ENCODE data around the gene ZNF616.
"Not testable (repeated sequence)": the region's sequence is repeated elsewhere in the genome, so short reads cannot be mapped to it uniquely, and the experiment has no call there.

Gene ZNF616

DNA sequence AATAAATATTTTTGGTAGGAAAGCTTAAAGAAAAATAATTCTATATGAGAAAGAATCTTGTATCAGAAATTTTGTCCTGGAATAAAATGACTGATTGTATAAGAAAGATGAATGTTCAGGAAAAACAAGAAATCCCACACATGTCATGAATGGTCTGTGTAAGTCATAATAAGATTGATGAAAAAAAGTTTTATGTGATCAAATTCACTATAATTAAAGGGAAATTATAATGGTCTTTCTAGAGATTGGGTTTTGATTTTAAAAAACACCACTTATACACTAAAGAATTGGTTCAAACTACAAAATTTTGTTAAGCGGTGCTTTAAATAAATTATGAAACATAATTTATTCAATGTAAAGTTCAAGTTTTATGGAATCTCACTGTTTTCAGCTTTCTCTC lies 37.0 kb downstream of the ZNF616 start:
- DNase-seq: no peak

DNA sequence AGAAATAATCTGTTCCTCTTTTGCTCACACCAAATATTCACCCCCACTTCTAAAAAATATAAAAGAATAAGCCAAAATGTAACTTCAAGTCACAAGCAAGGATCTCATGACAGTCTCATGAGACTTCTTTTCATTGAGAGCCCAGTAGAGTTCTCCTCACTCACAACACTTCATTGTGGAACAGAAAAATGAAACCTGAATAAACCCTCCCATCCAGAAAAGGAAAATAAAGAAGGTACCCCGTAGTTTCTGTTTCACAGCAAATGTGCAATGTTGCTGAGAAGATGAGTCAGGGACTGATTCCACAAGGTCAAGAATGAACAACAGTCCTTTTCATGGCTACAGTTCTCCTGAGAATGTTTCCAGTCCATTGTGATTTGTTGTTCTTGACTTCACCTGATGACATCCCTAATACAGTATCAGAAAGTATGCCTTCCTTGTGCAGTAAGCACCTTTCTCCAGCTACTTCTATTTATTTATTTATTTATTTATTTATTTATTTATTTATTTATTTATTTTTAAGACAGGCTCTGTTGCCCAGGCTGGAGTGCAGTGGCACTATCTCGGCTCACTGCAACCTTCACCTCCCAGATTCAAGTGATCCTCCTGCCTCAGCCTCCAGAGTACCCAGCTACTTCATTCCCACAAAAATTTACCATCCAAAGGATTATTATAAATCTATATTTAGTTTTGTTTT lies 37.7 kb downstream of the ZNF616 start:
- no peak for DNase-seq

DNA sequence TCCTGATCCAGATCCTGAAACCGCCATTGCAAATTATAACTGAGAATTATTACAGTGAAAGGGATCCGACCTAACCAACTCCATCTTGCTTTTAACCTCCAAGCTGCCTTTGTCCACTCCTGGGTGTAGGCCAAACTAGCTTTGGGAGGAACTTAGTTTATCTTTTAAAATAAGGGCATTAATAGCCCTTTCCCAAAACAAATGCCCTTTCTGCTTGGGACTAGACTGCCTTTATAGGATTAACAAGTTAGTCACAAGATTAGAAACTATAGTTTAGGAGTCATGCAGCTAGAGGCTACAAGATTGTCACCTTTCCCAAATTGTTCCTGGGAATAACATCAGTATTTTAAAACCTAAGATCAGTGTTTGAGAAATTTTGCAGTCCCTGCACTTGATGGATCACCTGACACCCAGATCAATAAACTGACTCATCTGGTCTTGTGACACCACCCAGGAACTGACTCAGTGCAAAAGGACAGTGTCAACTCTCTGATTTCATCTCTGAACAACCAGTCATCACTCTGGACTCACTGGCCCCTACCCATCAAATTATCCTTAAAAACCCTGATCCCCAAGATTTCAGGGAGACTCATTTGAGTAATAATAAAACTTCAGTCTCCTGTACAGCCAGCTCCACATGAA lies 40.1 kb downstream of the ZNF616 start:
- DNase-seq: no peak

DNA sequence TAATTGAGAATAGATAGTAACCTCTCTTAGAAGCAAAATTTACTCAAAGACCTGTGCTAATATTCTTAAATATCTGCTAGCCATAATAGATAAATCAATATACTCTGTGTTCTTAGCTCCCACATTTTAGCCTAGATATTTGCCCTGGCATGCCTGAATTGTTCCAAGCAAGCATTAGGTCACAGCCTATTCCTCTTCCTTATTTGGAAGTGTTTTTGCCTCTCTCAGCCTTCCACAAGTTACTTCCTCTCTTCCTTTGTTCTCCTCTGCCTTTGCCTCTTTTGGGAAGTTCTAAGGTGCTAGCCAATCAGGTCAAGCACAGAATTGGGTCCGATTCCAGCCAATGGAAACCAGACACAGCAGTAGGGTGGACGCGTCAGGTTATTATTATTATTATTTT lies 43.3 kb downstream of the ZNF616 start:
- not testable (repeated sequence) for DNase-seq

DNA sequence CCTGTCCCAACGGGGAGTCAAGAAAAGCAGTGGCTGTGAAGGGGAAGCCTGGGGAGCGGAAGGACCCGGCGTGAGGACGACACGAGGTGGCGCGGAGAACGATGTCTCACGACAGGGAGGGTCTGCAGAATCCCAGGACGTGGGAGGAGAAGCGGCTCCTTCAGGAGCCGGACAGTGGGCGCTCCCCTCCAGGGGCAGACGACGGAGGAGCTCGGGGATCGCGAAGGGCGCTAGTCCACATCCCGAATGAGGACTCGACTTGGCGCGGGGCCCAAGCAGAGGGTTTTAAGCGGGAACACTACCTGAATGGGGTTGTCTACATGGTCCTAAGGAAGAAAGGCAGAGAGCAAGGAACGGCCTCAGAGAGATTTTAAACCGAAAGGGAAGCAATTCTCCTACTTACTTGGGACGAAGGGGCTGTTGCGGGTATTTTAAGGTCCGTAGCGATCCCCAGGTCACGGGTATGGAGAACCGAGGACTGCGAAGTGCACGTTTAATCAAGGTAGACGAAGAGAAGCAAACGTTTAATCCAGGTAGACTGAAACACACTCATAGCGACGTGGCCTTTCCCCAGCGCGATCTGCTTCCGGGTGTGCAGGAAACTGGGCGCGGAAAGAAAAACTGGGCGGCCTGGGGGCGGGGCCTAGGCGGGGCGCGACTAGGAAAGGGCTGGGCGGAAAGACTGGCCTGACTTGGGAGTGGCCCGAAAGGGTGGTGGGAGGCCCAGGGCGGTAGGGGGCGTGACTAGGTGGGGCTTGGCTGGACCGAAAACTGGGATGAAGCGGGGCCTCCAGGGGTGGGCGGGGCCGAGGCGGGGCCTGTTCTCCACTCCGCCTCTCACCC lies 44.3 kb downstream of the ZNF616 start, which contains the start of gene ZNF841:
Gene ZNF841 (minus strand): TSS at position 594 of the 843 bp plus-strand sequence. CDS start 10,964 bp downstream, outside the sequence.
- DNase-seq: peak; percentile 65 to 76 (median 68)

DNA sequence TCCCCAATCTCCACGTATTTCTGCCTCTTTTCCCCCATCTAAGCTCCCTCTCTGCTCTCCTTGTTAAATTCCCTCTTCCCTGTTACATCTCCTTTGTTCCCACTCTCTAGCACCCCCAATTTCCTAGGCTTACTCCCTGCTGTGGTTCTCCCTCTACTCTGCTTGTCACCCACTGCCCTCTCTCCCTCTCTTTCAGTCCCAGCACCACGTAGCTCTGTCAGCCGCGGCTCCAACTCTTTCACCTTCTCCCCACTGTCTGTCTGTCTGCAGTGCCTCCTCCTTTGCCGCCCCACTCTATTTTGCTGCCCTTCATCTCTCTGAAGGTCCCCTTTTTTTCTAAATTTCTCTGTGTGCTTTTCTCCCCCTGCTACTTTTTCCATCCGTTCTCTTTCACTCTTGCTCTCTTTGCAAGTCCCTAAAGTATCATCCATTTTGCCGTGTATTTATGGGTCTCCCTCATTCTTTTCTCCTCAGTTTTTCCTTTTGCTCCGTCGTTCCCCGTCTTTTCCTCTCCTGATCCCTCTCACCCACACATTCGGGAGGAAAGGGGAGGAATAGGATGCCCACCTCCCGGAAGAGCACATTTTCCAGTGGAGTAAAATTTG lies 45.1 kb downstream of the ZNF616 start:
- DNase-seq: no peak

DNA sequence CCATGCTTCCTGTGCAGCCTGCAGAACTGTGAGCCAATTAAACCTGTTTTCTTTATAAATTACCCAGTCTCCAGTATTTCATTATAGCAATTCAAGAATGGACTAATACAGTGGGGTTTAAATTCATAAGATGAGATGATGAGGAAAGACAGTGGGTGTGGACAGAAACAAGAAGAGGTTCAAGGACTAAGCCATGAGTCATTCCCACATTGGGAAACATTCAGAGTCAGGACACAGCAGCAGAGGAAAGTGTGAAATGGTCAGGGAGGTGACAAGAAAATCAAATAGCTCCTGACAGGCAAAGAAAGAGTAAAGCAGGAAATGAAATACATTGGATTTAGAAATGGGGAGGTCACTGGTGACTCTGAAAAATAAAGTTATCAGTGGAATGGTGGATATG lies 53.3 kb downstream of the ZNF616 start:
- DNase-seq: no peak

DNA sequence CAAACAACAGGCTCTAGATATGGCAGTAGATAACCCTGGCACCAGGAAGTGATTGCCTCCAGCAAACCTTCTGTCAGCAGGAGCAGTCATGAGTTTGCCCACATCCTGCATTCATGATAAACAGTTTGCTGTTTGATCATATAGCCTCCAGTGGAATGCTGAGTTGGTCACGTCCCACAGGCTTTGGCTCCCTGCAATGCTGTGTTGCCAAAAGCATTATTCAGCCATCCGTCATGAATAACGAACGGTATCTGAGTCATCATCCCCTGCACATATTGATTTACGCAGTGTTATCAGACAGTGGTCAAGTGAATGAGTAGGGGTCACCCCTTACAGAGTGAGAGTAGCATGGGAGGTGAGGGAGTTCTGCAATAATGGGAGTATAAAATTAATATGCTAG lies 69.2 kb downstream of the ZNF616 start:
- DNase-seq: no peak

DNA sequence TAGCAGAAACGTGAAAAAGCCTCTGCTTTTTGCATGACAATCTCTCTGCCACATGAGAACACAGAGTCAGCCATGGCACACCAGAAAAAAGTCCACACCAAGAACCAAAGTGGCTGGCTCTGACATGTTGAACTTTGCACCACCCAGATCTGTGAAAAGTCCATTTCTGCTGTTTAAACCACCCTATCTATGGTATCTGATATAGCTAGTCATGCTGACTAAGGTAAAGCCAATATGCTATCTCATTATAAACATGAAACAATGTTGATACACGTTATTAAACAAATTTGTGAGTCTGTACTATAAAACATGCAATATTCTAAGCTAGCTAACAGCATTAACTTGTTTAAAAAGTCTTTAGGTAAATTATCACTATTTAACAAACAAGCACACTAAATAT lies 70.1 kb downstream of the ZNF616 start:
- no peak for DNase-seq

DNA sequence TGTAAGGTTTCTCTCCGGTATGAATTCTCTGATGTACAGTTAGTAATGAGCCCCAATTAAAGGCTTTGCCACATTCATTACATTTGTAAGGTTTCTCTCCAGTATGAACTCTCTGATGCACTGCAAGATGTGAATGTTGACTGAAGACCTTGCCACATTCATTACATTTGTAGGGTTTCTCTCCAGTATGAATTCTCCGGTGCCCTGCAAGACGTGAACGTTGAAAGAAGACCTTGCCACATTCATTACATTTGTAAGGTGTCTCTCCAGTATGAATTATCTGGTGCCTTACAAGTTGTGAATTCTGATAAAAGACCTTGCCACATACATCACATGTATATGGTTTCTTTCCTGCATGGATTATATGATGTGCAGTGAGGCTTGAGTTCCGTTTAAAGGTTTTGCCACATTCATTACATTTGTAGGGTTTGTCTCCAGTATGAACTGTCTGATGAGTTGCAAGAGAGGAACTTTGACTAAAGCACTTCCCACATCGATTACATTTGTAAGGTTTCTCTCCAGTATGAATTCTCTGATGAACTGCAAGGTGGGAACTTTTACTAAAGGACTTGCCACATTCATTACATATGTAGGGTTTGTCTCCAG lies 73.4 kb downstream of the ZNF616 start:
- no peak for DNase-seq

DNA sequence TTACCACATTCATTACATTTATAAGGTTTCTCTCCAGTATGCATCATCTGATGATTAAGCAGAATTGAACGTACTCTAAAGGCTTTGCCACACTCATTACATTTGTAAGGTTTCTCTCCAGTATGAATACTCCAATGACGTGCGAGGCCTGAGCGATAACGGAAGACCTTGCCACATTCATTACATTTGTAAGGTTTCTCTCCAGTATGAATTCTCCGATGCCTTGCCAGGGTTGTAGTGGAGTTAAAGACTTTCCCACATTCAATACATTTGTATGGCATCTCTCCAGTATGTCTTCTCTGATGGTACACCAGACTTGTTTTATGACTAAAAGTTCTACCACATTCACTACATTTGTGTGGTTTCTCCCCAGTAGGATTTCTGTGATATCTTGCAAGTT lies 74.3 kb downstream of the ZNF616 start:
- DNase-seq: no peak
